Measurements from ENCODE around the gene CP.

DNA sequence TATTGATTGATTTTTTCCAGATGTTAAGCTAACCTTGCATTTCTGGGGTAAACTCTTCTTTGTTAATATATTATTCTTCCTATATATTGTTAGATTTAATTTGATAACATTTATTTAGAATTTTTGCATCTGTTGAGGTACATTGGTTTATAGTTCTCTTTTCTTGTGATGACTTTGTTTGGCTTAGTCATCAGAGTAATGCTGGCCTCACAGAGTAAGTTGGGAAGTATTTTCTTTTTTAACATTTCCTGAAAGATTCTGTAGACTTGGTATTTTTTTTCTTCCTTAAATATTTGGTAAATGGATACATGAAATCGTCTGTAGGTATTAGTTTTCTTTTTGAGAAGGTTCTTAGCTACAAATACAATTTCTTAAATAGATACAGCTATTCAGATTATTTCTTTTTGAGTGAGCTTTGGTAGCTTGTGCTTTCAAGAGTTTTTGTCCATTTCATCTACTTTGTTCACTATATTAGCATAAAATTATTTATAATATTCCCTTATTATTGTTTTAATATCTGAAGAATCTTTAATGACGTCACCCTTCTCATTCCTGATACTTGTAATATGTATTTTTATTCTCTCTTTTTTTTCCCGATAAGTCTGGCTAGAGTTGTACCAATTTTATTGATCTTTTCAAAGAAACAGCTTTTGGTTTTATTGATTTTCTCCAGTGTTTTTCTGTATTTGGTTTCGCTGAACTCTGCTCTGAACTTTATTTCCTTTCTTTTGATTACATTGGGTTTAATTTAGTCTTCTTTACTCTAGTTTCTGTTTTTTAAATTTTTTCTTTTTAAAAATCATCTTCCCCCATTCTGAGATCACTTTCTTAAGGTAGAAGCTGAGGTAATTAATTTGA lies 98.7 kb downstream of the CP start:
- TF ChIP-seq, protein P1, sequence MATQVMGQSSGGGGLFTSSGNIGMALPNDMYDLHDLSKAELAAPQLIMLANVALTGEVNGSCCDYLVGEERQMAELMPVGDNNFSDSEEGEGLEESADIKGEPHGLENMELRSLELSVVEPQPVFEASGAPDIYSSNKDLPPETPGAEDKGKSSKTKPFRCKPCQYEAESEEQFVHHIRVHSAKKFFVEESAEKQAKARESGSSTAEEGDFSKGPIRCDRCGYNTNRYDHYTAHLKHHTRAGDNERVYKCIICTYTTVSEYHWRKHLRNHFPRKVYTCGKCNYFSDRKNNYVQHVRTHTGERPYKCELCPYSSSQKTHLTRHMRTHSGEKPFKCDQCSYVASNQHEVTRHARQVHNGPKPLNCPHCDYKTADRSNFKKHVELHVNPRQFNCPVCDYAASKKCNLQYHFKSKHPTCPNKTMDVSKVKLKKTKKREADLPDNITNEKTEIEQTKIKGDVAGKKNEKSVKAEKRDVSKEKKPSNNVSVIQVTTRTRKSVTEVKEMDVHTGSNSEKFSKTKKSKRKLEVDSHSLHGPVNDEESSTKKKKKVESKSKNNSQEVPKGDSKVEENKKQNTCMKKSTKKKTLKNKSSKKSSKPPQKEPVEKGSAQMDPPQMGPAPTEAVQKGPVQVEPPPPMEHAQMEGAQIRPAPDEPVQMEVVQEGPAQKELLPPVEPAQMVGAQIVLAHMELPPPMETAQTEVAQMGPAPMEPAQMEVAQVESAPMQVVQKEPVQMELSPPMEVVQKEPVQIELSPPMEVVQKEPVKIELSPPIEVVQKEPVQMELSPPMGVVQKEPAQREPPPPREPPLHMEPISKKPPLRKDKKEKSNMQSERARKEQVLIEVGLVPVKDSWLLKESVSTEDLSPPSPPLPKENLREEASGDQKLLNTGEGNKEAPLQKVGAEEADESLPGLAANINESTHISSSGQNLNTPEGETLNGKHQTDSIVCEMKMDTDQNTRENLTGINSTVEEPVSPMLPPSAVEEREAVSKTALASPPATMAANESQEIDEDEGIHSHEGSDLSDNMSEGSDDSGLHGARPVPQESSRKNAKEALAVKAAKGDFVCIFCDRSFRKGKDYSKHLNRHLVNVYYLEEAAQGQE (IDR thresholded peaks at IDR 0.05; ENCODE audit: low read depth): no peak
- TF ChIP-seq, protein P2, sequence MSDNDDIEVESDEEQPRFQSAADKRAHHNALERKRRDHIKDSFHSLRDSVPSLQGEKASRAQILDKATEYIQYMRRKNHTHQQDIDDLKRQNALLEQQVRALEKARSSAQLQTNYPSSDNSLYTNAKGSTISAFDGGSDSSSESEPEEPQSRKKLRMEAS (IDR thresholded peaks at IDR 0.05): no peak
- TF ChIP-seq EP300 (IDR thresholded peaks at IDR 0.05; ENCODE audit: borderline replicate concordance): no peak
- TF ChIP-seq NFIC (IDR thresholded peaks at IDR 0.05): no peak
- TF ChIP-seq YY1 (IDR thresholded peaks at IDR 0.05; ENCODE audit: low read depth): no peak
- TF ChIP-seq CEBPB (IDR thresholded peaks at IDR 0.05): no peak
- TF ChIP-seq TCF12 (IDR thresholded peaks at IDR 0.05; ENCODE audit: low read depth): no peak
- TF ChIP-seq CREB1 (IDR thresholded peaks at IDR 0.05; ENCODE audit: low read depth): no peak
- TF ChIP-seq TEAD4 (IDR thresholded peaks at IDR 0.05): no peak

Measured in Ishikawa (cell line).